Activated CD4-positive, alpha-beta T cell treated with anti-CD3 and anti-CD28 coated beads, Interleukin-2, amount 50 U/mL, for 48 hours (primary cell): ENCODE measurements around the gene AMY2A.
"Not testable (repeated sequence)": the region's sequence is repeated elsewhere in the genome, so short reads cannot be mapped to it uniquely, and the experiment has no call there.

ENCODE experiments used
- DNase-seq, 2 experiments: peaks; one replicate each; pipeline ENCODE4 v3.0.0-alpha.2; 2020

Gene AMY2A

DNA sequence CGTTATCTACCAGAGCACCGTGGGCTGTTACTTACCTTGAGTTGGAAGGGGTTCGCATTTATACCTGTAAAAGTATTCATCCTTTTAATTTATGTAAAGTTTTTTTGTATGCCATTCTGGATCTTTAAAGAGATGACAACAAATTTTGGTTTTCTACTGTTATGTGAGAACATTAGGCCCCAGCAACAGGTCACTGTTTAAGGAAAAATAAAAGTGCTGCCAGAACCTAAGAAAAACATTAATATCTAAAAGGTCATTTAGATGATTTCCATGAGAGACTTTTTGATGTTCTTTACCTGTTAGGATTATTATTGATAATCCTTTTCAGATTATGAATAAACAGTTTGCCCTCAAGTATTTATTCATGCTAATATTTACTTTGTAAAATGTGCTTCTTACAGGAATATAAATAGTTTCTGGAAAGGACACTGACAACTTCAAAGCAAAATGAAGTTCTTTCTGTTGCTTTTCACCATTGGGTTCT, at the start of gene AMY2A:
AMY2A (plus strand) TSS at position 434 of the 484 bp plus-strand sequence; CDS start at position 448, 14 bp downstream.
- DNase-seq: not testable (repeated sequence)

DNA sequence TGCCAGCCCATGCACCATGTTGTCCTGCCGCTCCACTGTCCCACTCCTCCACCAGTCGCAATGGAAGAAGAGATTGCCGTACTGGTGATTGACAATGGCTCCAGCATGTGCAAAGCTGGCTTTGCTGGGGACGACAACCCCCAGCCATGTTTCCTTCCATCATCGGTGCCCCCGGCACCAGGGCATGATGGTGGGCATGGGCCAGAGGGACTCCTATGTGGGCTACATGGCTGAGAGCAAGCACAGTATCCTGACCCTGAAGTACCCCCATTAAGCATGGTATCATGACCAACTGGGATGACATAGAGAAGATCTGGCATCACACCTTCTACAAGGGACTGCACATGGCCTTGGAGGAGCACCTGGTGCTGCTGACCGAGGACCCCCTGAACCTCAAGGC, 47.7 kb upstream of the AMY2A start:
- no peak for DNase-seq

DNA sequence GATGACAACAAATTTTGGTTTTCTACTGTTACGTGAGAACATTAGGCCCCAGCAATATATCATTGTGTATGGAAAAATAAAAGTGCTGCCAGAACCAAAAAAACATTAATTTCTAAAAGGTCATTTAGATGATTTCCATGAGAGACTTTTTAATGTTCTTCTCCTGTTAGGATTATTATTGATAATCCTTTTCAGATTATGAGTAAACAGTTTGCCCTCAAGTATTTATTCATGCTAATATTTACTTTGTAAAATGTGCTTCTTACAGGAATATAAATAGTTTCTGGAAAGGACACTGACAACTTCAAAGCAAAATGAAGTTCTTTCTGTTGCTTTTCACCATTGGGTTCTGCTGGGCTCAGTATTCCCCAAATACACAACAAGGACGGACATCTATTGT, 45.9 kb upstream of the AMY2A start, which contains the start of gene AMY2B:
AMY2B (plus strand) TSS at position 301 of the 400 bp plus-strand sequence; CDS start at position 315, 14 bp downstream.
- not testable (repeated sequence) for DNase-seq

DNA sequence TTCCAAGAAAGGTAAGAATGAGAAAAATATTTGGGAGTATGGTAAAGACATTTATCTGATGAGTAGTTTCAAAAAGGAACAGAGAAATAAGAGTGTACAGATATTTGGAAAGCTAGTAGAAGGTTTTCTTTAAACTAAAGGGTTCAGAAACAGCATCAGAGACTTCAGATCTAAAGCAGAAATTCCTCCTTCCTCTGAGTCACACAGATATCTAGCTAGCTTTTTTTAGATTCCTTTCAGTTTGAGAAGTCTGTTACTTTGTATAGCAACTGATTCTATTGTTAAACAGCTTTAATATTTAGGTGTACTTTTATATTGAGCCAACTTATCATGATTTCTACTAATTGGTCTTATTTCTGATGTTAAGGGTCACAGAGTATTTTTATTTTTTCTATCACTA, 41.2 kb upstream of the AMY2A start:
- DNase-seq: no peak

DNA sequence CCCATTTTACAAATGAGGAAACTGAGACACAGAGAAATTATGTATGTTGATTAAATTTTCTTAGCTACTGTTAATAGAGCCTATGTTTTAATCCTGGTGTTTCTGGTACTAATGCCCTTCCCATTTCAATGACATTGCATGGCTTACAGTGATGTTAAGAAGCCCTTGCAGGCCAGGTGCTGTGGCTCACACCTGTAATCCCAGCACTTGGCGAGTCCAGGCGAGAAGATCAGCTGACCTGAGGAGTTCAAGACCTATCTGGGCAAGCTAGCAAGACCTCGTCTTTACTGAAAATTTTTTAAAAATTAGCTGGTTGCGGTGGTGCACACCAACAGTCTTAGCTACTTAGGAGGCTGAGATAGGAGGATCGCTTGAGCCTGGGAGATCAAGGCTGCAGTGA, 40.4 kb upstream of the AMY2A start:
- not testable (repeated sequence) for DNase-seq

DNA sequence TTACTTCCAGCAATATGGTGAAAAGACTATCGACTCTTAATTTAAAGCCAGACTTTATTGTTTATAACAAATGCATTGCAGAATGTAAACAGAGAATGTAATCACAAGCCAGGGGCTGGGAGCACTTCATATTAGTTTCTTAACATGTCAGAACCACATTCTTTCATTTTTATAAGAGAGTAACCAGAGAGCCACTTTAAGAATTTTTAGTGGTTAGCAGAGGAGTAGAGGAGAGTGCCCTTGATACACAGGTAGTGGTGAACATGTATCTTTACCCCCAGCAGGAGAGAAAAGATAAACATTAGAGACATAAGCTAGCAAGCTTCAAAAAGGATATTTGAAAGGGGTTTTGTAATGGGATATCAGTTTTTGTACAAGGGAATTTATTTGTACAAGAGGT, 34.8 kb upstream of the AMY2A start:
- no peak for DNase-seq

DNA sequence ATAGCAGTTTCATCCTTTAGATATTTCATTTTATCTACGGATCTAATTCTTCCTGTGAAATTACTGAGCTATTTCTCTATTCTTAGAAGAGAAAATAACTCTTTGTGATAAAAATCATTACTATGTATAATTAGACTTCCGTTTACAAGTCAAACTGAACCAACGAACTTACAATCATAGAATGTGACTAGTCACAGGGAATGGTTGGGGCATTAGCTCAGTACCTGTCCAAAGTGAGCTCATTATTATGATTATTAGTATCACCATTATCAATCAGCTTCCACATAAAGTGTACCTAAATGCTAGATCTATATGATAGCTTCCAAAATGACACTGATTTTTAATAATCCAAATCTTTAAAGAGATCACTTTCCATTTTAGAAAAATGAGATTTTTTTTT, 33.3 kb upstream of the AMY2A start:
- DNase-seq: no peak

DNA sequence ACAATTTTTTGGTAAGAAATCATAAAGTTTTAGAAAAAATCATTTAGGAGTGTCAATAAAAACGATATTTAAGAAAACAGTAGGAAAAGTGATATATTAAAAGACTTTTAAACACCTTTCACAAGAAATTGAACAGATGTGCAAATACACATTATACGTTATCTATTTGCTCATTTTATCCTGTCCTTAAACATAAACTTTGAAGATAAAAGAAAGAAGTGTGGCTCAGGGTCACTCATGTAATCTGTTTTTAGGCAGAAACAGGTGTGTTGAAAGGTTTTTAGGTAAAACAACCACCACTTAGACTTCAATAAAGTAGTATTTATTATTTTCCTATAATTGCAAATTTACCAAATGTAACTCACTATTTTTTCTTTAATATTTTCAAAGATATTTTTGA, 32.7 kb upstream of the AMY2A start:
- DNase-seq: no peak

DNA sequence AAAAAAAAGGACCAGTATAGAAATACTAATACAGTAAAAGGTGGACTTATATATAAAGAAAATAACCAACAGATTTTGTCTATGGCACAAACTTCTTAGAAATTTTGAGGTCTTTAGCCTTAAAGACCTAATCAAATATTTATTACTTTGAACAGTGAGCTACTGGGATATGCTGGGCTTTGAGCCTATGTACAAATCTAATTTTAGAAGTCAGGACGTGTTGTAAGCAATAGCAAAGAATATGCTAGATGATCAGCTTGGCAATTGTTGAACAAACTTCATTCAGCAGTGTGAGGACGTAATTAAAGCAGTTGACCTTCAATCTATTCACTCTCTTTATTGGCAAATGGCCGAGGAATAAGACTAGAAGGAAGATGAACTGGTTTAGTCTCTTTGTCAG, 14.5 kb upstream of the AMY2A start:
- DNase-seq: not testable (repeated sequence)

DNA sequence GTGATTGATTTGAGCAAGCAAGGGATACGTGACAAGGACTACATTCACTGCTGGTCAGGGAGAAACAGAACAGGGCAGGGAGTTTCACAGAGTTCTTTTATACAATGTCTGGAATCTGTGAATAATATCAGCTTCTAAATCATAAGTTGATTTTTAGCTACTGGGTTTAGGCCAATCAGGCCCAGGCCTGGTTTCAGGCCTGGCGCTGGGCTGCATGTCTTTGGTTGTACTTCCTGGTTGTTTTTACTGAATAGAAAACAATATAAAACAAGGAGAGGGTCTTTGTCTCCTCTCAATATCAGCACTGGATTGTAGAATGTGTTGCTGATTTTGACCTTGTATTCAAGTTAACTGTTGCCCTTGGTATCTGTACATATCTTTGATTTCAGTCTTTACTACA, 865 bp upstream of the AMY2A start:
- DNase-seq: no peak

DNA sequence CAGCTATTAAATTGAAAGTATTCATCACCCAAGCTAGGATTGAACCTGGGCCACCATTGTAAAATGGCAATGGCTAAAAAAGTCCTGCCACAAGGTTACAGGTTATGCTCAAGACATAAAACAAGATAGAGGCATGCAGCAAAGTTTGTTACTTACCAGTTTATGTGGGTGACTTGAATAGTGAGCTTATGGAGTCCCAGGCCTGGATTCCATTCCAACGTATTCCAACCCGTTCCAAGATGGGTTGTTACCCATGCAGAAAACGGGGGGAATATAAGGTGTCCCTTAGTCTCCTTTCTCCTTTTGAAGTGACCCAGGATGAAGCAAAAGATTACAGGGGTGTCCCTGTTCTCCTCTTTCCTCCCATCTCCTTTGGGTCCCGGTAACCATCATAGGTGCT, 10.2 kb downstream of the AMY2A start:
- DNase-seq: not testable (repeated sequence)

DNA sequence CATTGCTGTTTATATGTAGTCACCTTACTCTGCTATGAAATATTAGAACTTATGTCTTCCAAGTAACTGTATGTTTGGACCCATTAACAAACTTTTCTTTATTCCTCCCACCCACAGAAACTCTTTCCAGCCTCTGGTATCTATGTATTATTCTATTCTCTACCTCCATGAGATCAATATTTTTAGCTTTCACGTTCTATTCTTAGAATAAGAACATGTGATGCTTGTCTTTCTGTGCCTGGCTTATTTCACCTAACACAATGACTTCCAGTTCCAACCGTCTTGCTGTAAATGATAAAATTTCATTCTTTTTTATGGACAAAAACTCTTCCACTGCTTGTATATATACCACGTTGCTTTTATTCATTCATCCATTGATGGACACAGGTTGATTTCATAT, 24.0 kb downstream of the AMY2A start:
- DNase-seq: not testable (repeated sequence)

DNA sequence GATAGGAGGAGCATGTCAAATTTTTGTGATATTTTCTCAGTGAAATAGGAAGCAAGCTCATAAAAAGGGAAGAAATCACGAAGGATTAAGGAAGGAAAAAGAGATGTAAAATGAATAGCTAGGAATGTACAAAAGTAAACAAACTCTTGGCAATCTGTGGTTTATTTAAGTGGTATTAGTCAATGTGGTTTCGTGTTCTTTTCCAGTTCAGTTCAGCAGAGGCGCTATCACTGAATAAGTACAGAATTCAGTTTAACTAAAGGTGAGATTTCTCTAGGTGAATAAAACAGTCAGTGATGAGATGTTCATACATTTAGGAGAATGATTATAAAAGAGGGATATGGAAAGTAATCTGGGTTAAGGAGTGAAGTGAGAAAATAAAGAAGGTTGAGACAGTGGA, 26.7 kb downstream of the AMY2A start:
- not testable (repeated sequence) for DNase-seq

DNA sequence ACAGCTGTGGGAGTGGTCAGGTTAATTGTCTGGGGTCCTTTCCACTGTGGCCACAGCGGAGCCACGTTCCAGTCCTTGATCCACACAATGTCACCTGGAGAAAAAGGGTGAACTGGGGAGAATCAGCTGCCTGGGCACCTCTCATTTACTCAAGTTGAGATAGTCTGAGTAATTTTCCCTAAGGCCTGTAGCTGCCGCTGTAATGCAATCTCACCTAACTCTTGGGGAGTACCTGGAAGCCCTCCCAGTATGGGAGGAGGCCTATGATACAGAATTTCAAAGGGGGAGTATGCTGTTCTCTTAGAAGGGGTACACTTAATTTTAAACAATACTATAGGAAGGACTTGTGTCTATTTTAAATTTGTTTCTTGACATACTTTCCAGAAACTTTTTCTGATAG, 33.1 kb downstream of the AMY2A start:
- not testable (repeated sequence) for DNase-seq

DNA sequence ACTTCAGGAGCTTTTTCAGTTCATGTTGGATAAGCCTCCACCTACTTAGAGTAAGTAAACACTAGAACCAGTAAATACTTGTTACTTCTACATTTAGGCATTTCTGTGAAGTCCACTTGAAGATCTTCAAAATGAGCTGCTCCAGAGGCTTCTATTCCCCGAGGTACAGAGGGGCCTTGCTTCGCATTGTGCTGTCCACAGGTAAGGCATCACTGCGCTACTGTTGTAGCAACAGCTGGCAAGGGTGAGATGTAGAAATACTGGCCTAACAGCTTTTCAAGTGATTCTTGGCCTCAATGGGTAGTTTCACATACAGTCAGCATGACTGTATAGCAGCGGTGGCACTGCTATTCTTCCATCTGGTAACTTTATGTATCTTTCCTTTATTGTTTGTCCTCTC, 33.7 kb downstream of the AMY2A start:
- DNase-seq: not testable (repeated sequence)

DNA sequence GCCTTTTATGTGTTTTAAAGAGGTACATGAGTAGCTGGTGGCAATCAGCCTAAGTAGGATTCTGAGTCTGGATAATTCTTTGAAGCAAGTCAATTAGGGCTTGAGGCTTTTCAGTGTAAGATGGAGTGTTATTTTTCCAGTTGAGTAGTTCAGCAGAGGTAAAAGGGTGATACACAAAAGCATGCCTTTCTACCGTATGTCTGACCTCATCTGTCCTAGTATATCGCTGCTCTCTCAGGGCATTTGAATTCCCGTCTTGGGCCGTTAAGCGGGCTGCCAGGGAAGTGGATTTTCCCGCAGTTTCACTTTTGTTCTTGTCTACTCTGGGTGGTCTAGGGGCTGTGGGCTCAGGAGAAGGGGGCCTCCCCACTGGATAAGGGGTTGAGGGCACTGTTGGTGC, 36.9 kb downstream of the AMY2A start:
- not testable (repeated sequence) for DNase-seq

DNA sequence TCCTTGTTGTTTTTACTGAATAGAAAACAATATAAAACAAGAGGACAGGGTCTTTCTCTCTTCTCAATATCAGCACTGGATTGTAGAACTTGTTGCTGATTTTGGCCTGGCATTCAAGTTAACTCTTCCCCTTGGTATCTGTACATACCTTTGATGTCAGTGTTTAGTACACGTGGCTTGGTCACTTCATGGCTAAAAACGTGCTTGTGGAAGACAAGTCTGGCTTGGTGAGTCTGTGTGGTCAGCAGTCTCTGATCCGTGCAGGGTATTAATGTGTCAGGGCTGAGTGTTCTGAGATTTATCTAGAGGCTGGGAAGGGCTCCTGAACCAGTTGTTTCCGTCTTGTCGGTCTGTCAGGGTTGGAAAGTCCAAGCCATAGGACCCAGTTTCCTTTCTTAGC, 38.2 kb downstream of the AMY2A start, which contains the start of gene AMY1A:
AMY1A (plus strand) TSS at position 301 of the 400 bp plus-strand sequence. CDS start 571 bp downstream, outside the sequence.
- DNase-seq: not testable (repeated sequence)
